B cell (primary cell): ENCODE measurements around the gene TRIM24. TPM values are rescaled to one million over a fixed set of nuclear protein-coding genes. Genes with fewer than 3 reads are reported as not detected.
A peak's percentile ranks its signal among the peaks of the same experiment; 100 is the strongest.
"Not testable (repeated sequence)": the region's sequence is repeated elsewhere in the genome, so short reads cannot be mapped to it uniquely, and the experiment has no call there.

Experiments used
- ATAC-seq: fragments of 200-7000 bp; cut with Tn5 transposase; one replicate; pipeline ENCODE4 v1.10.0; 2021; ENCODE audit warnings: low read depth, mild to moderate bottlenecking, moderate number of reproducible peaks, moderate library complexity
- CTCF ChIA-PET: fragments of 350-600 bp; sonication (Branson Sonifier 250); formaldehyde crosslinking; loops from one replicate; lab custom pipeline; 2021; ENCODE audit warnings: antibody characterized with exemption, inconsistent platforms; lab: Charles Lee
- POLR2A ChIA-PET: fragments of 350-600 bp; sonication (Branson Sonifier 250); formaldehyde crosslinking; loops from one replicate; lab custom pipeline; 2021; ENCODE audit warnings: antibody characterized with exemption; lab: Charles Lee
- DNase-seq: peaks from one replicate; pipeline ENCODE4 v3.0.0; 2013
- H2AFZ ChIP-seq: 2 replicates; pipeline ENCODE4 v1.6.1; 2012; ENCODE audit warnings: mild to moderate bottlenecking, low read depth, low read length; ENCODE audit not compliant: insufficient read depth, poor library complexity, severe bottlenecking
- H3K27ac ChIP-seq, 2 donors: 1 replicate in 1 of 2; 2 replicates in 1 of 2; pipeline ENCODE4 v1.5.1; 2012 to 2013; ENCODE audit warnings: low read length in 2 of 2, mild to moderate bottlenecking in 2 of 2, moderate library complexity in 1 of 2
- H3K27me3 ChIP-seq, 4 experiments: fragments of 200-600 bp in 1 of 4; sonication (generic) in 1 of 4; replicated peaks in 1 of 4; 1 replicate in 2 of 4; 2 replicates in 2 of 4; pipeline versions ENCODE4 v1.6.1 to v1.7.0; 2013 to 2016; ENCODE audit warnings: low read length in 3 of 4, mild to moderate bottlenecking in 2 of 4, mixed read lengths in 1 of 4, moderate library complexity in 1 of 4; ENCODE audit not compliant: insufficient read depth in 4 of 4, control insufficient read depth in 3 of 4; ENCODE audit errors: control extremely low read depth in 1 of 4
- H3K36me3 ChIP-seq, 2 experiments: replicated peaks in 1 of 2; 1 replicate in 1 of 2; 2 replicates in 1 of 2; pipeline versions ENCODE4 v1.6.1 to v1.7.1; 2013; ENCODE audit warnings: low read length in 1 of 2; ENCODE audit not compliant: insufficient read depth in 2 of 2, control insufficient read depth in 1 of 2; ENCODE audit errors: control extremely low read depth in 1 of 2, extremely low read depth in 1 of 2
- H3K4me1 ChIP-seq, 2 donors: fragments of 200-600 bp in 1 of 2; sonication (generic) in 1 of 2; 1 replicate in 1 of 2; 2 replicates in 1 of 2; pipeline versions ENCODE4 v1.5.1 to v1.6.1; 2013 to 2017; ENCODE audit warnings: low read length in 2 of 2; ENCODE audit not compliant: control insufficient read depth in 2 of 2, insufficient read depth in 2 of 2
- H3K4me2 ChIP-seq: replicated peaks from 2 replicates; pipeline ENCODE3; 2012; ENCODE audit warnings: mild to moderate bottlenecking, low read depth, low read length; ENCODE audit not compliant: poor library complexity, severe bottlenecking
- H3K4me3 ChIP-seq, 5 experiments: fragments of 200-600 bp in 1 of 5; sonication (generic) in 1 of 5; 1 replicate in 3 of 5; 2 replicates in 2 of 5; pipeline versions ENCODE4 v1.5.1 to v1.7.0; 2011 to 2016; ENCODE audit warnings: low read length in 4 of 5, mild to moderate bottlenecking in 4 of 5, low read depth in 2 of 5, control low read depth in 1 of 5, moderate library complexity in 1 of 5; ENCODE audit not compliant: insufficient read depth in 1 of 5; ENCODE audit errors: control extremely low read depth in 1 of 5, extremely low read depth in 1 of 5
- H3K79me2 ChIP-seq: fragments of 200-600 bp; sonication (generic); one replicate; pipeline ENCODE4 v1.6.0; 2016; ENCODE audit warnings: low read length; ENCODE audit not compliant: control insufficient read depth, insufficient read depth
- H3K9ac ChIP-seq: fragments of 200-600 bp; sonication (generic); 2 replicates; pipeline ENCODE4 v1.6.1; 2017; ENCODE audit warnings: mild to moderate bottlenecking, low read length, moderate library complexity
- H3K9me3 ChIP-seq, 3 donors: one replicate each; pipeline versions ENCODE4 v1.6.1 to v1.7.1; 2013; ENCODE audit warnings: low read length in 2 of 3; ENCODE audit not compliant: control insufficient read depth in 2 of 3, insufficient read depth in 1 of 3; ENCODE audit errors: control extremely low read depth in 1 of 3
- H4K20me1 ChIP-seq: 2 replicates; pipeline ENCODE4 v1.6.0; 2012; ENCODE audit warnings: mild to moderate bottlenecking, low read length; ENCODE audit not compliant: insufficient read depth, control insufficient read depth, poor library complexity, severe bottlenecking
- H3K27ac Mint-ChIP-seq: one replicate; pipeline ENCODE4 v1.8.0; 2021; ENCODE audit warnings: mixed read lengths
- H3K27me3 Mint-ChIP-seq: one replicate; pipeline ENCODE4 v1.8.0; 2021; ENCODE audit warnings: mixed read lengths
- H3K4me1 Mint-ChIP-seq: one replicate; pipeline ENCODE4 v1.8.0; 2021; ENCODE audit warnings: mixed read lengths
- H3K4me3 Mint-ChIP-seq: one replicate; pipeline ENCODE4 v1.8.0; 2021; ENCODE audit warnings: mixed read lengths
- H3K9me3 Mint-ChIP-seq: one replicate; pipeline ENCODE4 v1.8.0; 2022; ENCODE audit warnings: mixed read lengths; ENCODE audit not compliant: insufficient read depth
- EZH2 ChIP-seq: IDR thresholded peaks from 2 replicates; pipeline ENCODE4 v1.6.1; 2012; ENCODE audit warnings: borderline replicate concordance, low read depth, mild to moderate bottlenecking, moderate library complexity, low read length; ENCODE audit not compliant: insufficient read depth, poor library complexity, severe bottlenecking
- WGBS: methylation state at CpG from one replicate; pipeline ENCODE4 v1.1.5; 2013; ENCODE audit warnings: missing lambda C conversion rate; ENCODE audit not compliant: insufficient coverage; 5-methylcytosine and 5-hydroxymethylcytosine counted together
- intact Hi-C: fragments of 100-400 bp; cut with micrococcal nuclease; formaldehyde crosslinking; loops from one replicate; pipeline ENCODE4 v1.10.0; 2022
- polyA plus RNA-seq: library from polyadenylated mRNA; depleted of rRNA; stranded (reverse); fragments of >200 nt; gene quantifications from 2 replicates; pipeline ENCODE4 v1.2.3, GENCODE V29; 2012
- total RNA-seq, 2 donors: library from RNA; stranded (reverse); fragments of 120-200 nt in 1 of 2; gene quantifications; 1 replicate in 1 of 2; 2 replicates in 1 of 2; pipeline versions ENCODE4 v1.2.3 to v1.2.4, GENCODE V29; 2013 to 2022
- TF ChIP-seq, protein P1 (sequence below): fragments of 200-600 bp; IDR thresholded peaks from one replicate; pipeline ENCODE4 v1.8.0; 2022; ENCODE audit warnings: antibody characterized with exemption, mild to moderate bottlenecking

The TRIM24 gene
- total and polyA plus RNA-seq, 2 donors (not counting 1 experiment from before 2014, with no cell fraction given), result 3.7 to 18.7 TPM

DNA sequence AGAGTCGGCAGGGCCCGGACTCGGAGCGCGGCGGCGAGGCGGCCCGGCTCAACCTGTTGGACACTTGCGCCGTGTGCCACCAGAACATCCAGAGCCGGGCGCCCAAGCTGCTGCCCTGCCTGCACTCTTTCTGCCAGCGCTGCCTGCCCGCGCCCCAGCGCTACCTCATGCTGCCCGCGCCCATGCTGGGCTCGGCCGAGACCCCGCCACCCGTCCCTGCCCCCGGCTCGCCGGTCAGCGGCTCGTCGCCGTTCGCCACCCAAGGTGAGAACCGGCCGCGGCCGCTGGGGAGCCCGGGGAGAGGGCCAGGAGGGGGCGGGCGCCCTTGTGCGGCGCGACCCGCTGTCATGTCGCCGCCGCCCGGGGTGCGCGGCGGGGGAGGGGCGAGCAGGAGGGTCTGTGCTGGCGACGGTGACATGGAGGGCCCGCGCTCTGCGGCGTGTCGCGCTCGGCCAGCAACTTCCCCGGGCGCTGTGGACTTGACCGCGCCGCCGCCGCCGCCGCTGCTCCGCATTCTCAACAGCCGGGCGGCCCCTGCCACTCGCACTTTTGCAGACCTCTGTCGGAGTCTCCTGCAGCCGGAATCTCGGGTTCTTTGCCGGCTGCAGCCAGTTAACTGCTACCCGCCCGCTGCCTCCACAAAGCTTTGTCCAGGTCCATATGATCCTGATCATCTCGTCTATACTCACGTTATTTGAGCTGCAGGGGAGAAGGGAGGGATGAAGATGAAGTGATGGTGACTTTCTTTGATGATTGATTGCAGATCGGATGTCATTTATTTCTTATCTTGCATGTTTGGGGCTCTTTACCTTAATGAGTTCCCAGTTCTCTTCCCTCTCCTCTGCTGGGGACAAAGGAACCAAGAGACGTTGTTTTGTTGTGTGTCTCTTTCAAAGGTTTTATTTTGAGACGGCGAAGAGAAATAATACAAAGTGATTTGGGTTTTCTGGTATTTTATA is 869 bp downstream of the TRIM24 start:
- H3K27me3 Mint-ChIP-seq, result peaks cover 3% of the 10 kb centered on the region
- TF ChIP-seq EZH2, result no peak
- TF ChIP-seq, protein P1, sequence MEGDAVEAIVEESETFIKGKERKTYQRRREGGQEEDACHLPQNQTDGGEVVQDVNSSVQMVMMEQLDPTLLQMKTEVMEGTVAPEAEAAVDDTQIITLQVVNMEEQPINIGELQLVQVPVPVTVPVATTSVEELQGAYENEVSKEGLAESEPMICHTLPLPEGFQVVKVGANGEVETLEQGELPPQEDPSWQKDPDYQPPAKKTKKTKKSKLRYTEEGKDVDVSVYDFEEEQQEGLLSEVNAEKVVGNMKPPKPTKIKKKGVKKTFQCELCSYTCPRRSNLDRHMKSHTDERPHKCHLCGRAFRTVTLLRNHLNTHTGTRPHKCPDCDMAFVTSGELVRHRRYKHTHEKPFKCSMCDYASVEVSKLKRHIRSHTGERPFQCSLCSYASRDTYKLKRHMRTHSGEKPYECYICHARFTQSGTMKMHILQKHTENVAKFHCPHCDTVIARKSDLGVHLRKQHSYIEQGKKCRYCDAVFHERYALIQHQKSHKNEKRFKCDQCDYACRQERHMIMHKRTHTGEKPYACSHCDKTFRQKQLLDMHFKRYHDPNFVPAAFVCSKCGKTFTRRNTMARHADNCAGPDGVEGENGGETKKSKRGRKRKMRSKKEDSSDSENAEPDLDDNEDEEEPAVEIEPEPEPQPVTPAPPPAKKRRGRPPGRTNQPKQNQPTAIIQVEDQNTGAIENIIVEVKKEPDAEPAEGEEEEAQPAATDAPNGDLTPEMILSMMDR, result peak; percentile 19
- peak; percentile 9 for ATAC-seq
- H2AFZ ChIP-seq, result peak overlapping the region; percentile 91
- H3K9me3 ChIP-seq, result peaks cover 0 to 4% (median 0%) of the 10 kb centered on the region in 3 donors
- peaks cover 19% of the 10 kb centered on the region for H3K4me1 Mint-ChIP-seq
- peak overlapping the region; percentile 94 for H3K27ac Mint-ChIP-seq
- H4K20me1 ChIP-seq, result peaks cover 9% of the 10 kb centered on the region
- intact Hi-C loops, result loop anchor here (1.0 to 10.0 kb wide), 3 partner anchors 459 to 881 kb away; partner anchors contain the start of genes CREB3L2 and FMC1
- peaks cover 9 to 14% of the 10 kb centered on the region in 2 donors for H3K4me1 ChIP-seq
- WGBS, result under 1% methylated on average over 73 of the region's 84 CpGs
- no peaks in the 10 kb centered on the region for H3K36me3 ChIP-seq
- H3K4me2 ChIP-seq, result peak overlapping the region; percentile 72
- peak overlapping the region; percentile 72 for H3K9ac ChIP-seq
- H3K9me3 Mint-ChIP-seq, result peaks cover 2% of the 10 kb centered on the region
- peak overlapping the region; percentile 91 for H3K4me3 Mint-ChIP-seq
- ChIA-PET CTCF (no interaction called here), POLR2A (no interaction called here)
- DNase-seq, result peak; percentile 78
- H3K27me3 ChIP-seq, result no peaks in the 10 kb centered on the region
- H3K27ac ChIP-seq, result peak overlapping the region; percentile 38 to 82
- peak overlapping the region; percentile 70 to 89 (median 84) for H3K4me3 ChIP-seq
- peaks cover 28% of the 10 kb centered on the region for H3K79me2 ChIP-seq

DNA sequence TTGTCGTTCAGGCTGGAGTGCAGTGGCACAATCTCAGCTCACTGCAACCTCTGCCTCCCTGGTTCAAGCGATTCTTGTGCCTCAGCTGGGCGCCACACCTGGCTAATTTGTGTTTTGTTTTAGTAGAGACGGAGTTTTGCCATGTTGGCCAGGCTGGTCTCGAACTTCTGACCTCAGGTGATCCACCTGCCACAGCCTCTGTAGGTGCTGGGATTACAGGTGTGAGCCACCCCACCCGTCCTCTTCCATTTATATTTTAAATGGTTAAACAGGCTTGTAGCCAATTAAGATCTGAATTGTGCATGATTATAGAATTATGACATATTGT is 3.2 kb downstream of the TRIM24 start:
- H3K4me3 ChIP-seq, H3K27ac Mint-ChIP-seq, H2AFZ ChIP-seq, H3K27me3 Mint-ChIP-seq, H3K9ac ChIP-seq, H3K9me3 Mint-ChIP-seq, H3K36me3 ChIP-seq, ATAC-seq, H3K27ac ChIP-seq, POLR2A ChIA-PET, H4K20me1 ChIP-seq, H3K27me3 ChIP-seq, H3K4me2 ChIP-seq, DNase-seq, H3K9me3 ChIP-seq: not testable (repeated sequence)
- 97% methylated on average over 4 of the region's 6 CpGs for WGBS
- intact Hi-C loops, result loop anchor here (5.0 to 10.0 kb wide), 2 partner anchors 558 to 879 kb away; partner anchors contain the start of gene FMC1
- Histone ChIP-seq H3K4me1 (peaks cover 9 to 14% of the 10 kb centered on the region in 2 donors), H3K79me2 (peaks cover 51% of the 10 kb centered on the region)
- CTCF ChIA-PET, result interaction anchor here (0.6 kb wide), 1 partner anchor 192 kb away, joined by 3 read pairs; no protein-coding TSS in a partner anchor
- H3K4me3 Mint-ChIP-seq, result peak overlapping the region; percentile 26
- H3K4me1 Mint-ChIP-seq, result peaks cover 21% of the 10 kb centered on the region
